ENCODE results near the gene PSPC1. TPM values are rescaled to one million over a fixed set of nuclear protein-coding genes. Genes with fewer than 3 reads are reported as not detected.

PSPC1 gene
- total RNA-seq, 1 donor from 2014 or later, result 40.5 TPM

DNA sequence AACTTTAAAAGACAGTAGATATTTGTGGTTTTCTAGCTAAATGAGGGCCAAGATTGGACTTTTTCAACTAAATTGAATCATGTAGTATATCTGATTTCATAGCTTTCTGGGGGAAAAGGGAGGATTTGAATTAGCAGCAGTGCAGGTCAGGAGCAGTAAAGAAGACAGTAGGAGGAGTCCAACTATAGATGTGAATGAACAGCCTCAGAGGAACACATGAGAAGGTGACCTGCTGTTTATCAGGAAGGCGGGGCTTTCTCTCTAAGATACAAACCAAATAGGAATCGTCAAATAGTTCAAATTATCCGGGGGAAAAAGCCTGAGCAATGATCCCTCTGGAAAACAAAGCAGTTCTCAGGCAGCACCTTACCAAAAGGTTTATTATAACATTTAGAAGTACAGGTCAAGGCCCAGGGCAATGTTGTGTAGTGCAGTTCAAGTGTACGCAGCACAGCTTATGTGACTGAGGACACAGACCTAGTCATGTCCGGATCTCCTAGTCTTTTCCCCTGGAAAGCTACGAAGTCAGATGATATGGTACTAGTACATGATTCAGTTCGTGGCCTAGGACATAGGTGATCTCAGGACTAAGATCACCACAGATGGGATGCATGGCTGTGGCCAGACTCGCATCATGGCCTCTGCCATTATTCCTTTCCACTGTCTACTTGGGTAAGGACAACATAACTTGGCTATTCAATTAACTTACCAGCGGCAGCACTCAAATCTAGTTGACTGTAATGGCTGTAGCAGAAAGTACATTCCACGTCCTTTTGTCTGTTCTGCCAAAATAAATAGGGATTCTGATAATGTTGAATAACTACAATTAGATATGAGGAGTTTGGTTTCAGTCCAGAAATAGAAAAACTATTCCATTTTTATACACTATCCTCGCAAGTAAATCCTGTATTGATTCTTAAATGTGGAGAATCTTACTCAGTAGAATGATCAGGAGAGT is 109.0 kb downstream of the PSPC1 start:
- no peaks in the 10 kb centered on the region for H3K9me3 ChIP-seq
- H3K27ac ChIP-seq, result no peak overlapping the region
- ATAC-seq (no peak), DNase-seq (no peak)
- H3K27me3 ChIP-seq (ENCODE audit: low read depth), result no peaks in the 10 kb centered on the region
- TF ChIP-seq, protein P1, sequence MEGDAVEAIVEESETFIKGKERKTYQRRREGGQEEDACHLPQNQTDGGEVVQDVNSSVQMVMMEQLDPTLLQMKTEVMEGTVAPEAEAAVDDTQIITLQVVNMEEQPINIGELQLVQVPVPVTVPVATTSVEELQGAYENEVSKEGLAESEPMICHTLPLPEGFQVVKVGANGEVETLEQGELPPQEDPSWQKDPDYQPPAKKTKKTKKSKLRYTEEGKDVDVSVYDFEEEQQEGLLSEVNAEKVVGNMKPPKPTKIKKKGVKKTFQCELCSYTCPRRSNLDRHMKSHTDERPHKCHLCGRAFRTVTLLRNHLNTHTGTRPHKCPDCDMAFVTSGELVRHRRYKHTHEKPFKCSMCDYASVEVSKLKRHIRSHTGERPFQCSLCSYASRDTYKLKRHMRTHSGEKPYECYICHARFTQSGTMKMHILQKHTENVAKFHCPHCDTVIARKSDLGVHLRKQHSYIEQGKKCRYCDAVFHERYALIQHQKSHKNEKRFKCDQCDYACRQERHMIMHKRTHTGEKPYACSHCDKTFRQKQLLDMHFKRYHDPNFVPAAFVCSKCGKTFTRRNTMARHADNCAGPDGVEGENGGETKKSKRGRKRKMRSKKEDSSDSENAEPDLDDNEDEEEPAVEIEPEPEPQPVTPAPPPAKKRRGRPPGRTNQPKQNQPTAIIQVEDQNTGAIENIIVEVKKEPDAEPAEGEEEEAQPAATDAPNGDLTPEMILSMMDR (IDR thresholded peaks at IDR 0.05), result no peak
- H3K4me1 ChIP-seq, result no peaks in the 10 kb centered on the region
- peaks cover 91% of the 10 kb centered on the region for H3K36me3 ChIP-seq
- intact Hi-C loops (cut with DNase I), result no loop called here
- no peak overlapping the region for H3K4me3 ChIP-seq

DNA sequence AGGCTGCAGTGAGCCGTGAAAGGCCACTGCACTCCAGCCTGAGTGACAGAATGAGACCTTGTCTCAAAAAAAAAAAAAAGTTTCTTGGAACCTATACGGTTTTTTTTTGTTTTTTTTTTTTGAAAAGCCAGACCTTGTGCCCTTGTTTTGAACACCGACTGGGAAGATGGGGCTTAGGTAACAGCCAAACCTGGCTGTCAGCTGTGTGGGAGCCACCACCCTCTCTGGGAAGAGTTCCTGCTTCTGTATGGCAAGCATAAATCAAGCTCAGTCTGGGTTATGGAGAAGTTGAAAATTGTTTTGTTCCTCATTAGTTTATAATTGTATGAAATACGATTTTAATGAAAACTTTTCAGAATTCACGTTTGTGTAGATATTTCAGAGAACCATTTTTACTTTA is 109.8 kb downstream of the PSPC1 start:
- H3K9me3 ChIP-seq, result no peaks in the 10 kb centered on the region
- H3K4me3 ChIP-seq, result no peak overlapping the region
- H3K36me3 ChIP-seq, result peaks cover 96% of the 10 kb centered on the region
- ATAC-seq (no peak), DNase-seq (no peak)
- intact Hi-C loops (cut with DNase I), result no loop called here
- H3K27me3 ChIP-seq (ENCODE audit: low read depth), result no peaks in the 10 kb centered on the region
- TF ChIP-seq, protein P1 (IDR thresholded peaks at IDR 0.05), result no peak
- H3K27ac ChIP-seq, result no peak overlapping the region
- no peaks in the 10 kb centered on the region for H3K4me1 ChIP-seq

DNA sequence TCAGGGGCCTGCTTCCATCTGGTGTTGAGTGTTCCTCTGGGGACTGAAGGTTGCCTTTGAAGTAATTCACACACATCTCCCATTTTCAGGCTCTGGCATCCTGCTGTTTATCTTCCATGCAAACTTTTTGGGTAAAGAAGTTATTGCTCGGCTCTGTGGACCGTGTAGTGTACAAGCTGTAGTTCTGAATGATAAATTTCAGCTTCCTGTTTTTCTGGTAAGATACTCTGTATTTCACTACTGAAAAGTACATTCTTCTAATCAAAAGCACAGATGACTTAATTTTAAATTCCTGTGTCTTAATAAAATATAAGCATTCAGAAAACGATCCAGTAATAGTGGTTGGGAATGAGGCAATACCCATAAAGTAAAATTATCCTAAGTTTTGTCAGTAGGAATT is 112.6 kb downstream of the PSPC1 start:
- intact Hi-C loops (cut with DNase I), result no loop called here
- no peak overlapping the region for H3K27ac ChIP-seq
- no peaks in the 10 kb centered on the region for H3K27me3 ChIP-seq (ENCODE audit: low read depth)
- no peak for ATAC-seq
- no peak overlapping the region for H3K4me3 ChIP-seq
- H3K36me3 ChIP-seq, result peaks cover 100% of the 10 kb centered on the region
- no peak for DNase-seq
- no peaks in the 10 kb centered on the region for H3K9me3 ChIP-seq
- TF ChIP-seq, protein P1 (IDR thresholded peaks at IDR 0.05), result no peak
- H3K4me1 ChIP-seq, result no peaks in the 10 kb centered on the region

DNA sequence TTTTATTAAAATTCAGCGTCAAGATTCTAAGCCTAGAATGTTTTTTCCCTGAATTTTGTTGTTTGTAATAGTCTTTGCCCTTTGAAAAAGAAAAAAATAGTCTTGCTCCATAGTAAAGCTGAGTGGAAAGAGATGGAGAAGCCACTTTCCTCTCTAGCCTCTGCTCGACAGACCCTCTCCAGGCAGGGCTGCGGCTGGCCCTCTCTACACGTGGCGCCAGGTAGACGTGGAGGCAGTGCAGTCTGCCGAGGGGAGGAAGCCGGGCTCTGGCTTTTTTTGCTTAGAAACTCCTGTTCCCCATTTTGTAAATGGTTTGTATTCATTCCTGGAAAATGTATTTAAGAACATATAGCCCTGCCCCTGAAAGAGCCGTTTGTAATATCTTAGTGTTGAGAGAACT is 114.0 kb downstream of the PSPC1 start:
- no peak for DNase-seq
- no peak for ATAC-seq
- Histone ChIP-seq H3K27ac (no peak overlapping the region), H3K4me1 (no peaks in the 10 kb centered on the region), H3K36me3 (peaks cover 100% of the 10 kb centered on the region), H3K27me3 (ENCODE audit: low read depth) (no peaks in the 10 kb centered on the region), H3K9me3 (no peaks in the 10 kb centered on the region), H3K4me3 (no peak overlapping the region)
- TF ChIP-seq, protein P1 (IDR thresholded peaks at IDR 0.05), result no peak
- intact Hi-C loops (cut with DNase I), result no loop called here

DNA sequence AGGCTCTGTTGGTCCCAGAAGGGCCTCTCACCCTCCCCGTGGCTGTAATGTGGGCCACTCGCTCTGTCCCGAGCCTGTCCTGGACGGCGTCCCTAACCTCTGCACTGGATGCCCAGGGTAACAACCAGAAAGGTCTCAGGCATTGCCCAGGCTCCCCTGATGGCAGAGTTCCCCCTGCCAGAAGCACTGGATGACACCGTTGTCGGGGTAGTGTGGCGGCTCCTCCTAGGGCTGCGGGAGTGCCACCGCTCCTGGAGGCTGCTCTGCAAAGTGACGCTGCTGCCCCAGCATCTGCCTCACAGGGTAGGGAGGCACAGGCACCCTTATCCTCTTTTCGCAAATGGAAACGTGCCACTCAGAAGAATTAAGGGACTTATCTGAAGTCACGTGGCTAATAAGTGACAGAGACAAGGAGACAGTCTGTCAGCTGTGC is 117.3 kb downstream of the PSPC1 start:
- intact Hi-C loops (cut with DNase I), result no loop called here
- Histone ChIP-seq H3K27me3 (ENCODE audit: low read depth) (no peaks in the 10 kb centered on the region), H3K4me1 (no peaks in the 10 kb centered on the region), H3K27ac (no peak overlapping the region), H3K4me3 (no peak overlapping the region), H3K36me3 (peaks cover 100% of the 10 kb centered on the region), H3K9me3 (no peaks in the 10 kb centered on the region)
- DNase-seq (no peak), ATAC-seq (peak in 1 of 2 donors; percentile 25)
- TF ChIP-seq, protein P1 (IDR thresholded peaks at IDR 0.05), result no peak
